MM.1S (cell line): Measurements from ENCODE around the gene PTGDS.

Source experiments
- EZH2 ChIP-seq: fragments of 300-600 bp; sonication (generic); optimal IDR thresholded peaks from 2 replicates; pipeline ENCODE3; 2017; ENCODE audit warnings: low read depth, mild to moderate bottlenecking, antibody characterized with exemption, low read length, mixed read lengths
- EZH2phosphoT487 ChIP-seq: fragments of 300-600 bp; sonication (generic); IDR thresholded peaks from 2 replicates; pipeline ENCODE4 v1.6.1; 2018; ENCODE audit warnings: antibody characterized with exemption, low read length
- TF ChIP-seq, protein P1 (sequence below): fragments of 300-600 bp; sonication (generic); IDR thresholded peaks from 2 replicates; pipeline ENCODE4 v1.5.1; 2016; ENCODE audit warnings: antibody characterized with exemption, low read length, mixed read lengths

GRCh38 chr9:136954270-136955083 lies 22.8 kb upstream of the PTGDS start:
- TF ChIP-seq, protein P1, sequence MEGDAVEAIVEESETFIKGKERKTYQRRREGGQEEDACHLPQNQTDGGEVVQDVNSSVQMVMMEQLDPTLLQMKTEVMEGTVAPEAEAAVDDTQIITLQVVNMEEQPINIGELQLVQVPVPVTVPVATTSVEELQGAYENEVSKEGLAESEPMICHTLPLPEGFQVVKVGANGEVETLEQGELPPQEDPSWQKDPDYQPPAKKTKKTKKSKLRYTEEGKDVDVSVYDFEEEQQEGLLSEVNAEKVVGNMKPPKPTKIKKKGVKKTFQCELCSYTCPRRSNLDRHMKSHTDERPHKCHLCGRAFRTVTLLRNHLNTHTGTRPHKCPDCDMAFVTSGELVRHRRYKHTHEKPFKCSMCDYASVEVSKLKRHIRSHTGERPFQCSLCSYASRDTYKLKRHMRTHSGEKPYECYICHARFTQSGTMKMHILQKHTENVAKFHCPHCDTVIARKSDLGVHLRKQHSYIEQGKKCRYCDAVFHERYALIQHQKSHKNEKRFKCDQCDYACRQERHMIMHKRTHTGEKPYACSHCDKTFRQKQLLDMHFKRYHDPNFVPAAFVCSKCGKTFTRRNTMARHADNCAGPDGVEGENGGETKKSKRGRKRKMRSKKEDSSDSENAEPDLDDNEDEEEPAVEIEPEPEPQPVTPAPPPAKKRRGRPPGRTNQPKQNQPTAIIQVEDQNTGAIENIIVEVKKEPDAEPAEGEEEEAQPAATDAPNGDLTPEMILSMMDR, result no peak
- TF ChIP-seq EZH2 (no peak), EZH2phosphoT487 (no peak)
